HG03135 (cell line): ENCODE results near the gene KLHDC7A.

Experiments
- ATAC-seq: cut with Tn5 transposase; IDR thresholded peaks from one replicate; pipeline ENCODE4 v1.9.1; 2021; ENCODE audit warnings: mild to moderate bottlenecking, moderate library complexity; ENCODE audit not compliant: unreplicated experiment

Gene KLHDC7A

GRCh38 chr1:18470671-18471355 lies 9.9 kb upstream of the KLHDC7A start:
- ATAC-seq = no peak

- ATAC-seq = no peak
Measured at GRCh38 chr1:18473195-18473815, 7.4 kb upstream of the KLHDC7A start.

GRCh38 chr1:18474559-18475175 lies 6.1 kb upstream of the KLHDC7A start:
- no peak for ATAC-seq

GRCh38 chr1:18475234-18475905 lies 5.4 kb upstream of the KLHDC7A start:
- ATAC-seq = no peak

- ATAC-seq = no peak
Measured at GRCh38 chr1:18479454-18479853, 1.3 kb upstream of the KLHDC7A start.

GRCh38 chr1:18481190-18481920 lies 625 bp downstream of the KLHDC7A start:
- ATAC-seq = no peak

GRCh38 chr1:18481921-18482701 lies 1.4 kb downstream of the KLHDC7A start:
- no peak for ATAC-seq

- ATAC-seq = no peak
Measured at GRCh38 chr1:18482721-18483425, 2.1 kb downstream of the KLHDC7A start.

GRCh38 chr1:18484276-18484675 lies 3.5 kb downstream of the KLHDC7A start:
- no peak for ATAC-seq

GRCh38 chr1:18484721-18485120 lies 4.0 kb downstream of the KLHDC7A start:
- ATAC-seq = no peak

GRCh38 chr1:18485227-18485626 lies 4.5 kb downstream of the KLHDC7A start:
- no peak for ATAC-seq

GRCh38 chr1:18486195-18486594 lies 5.5 kb downstream of the KLHDC7A start:
- no peak for ATAC-seq

GRCh38 chr1:18489417-18490143 lies 8.8 kb downstream of the KLHDC7A start:
- no peak for ATAC-seq

- no peak for ATAC-seq
Measured at GRCh38 chr1:18491168-18491567, 10.4 kb downstream of the KLHDC7A start.

- ATAC-seq = no peak
Measured at GRCh38 chr1:18494304-18494703, 13.6 kb downstream of the KLHDC7A start.

GRCh38 chr1:18495635-18496034 lies 14.9 kb downstream of the KLHDC7A start:
- ATAC-seq = no peak

GRCh38 chr1:18496056-18496455 lies 15.3 kb downstream of the KLHDC7A start:
- no peak for ATAC-seq

- no peak for ATAC-seq
Measured at GRCh38 chr1:18496497-18497235, 15.9 kb downstream of the KLHDC7A start.
